Osteoblast (primary cell): ENCODE results near the gene HESX1. TPM values are rescaled to one million over a fixed set of nuclear protein-coding genes. Genes with fewer than 3 reads are reported as not detected.
A peak's percentile ranks its signal among the peaks of the same experiment; 100 is the strongest.

Experiments used
- DNase-seq: peaks from one replicate; pipeline ENCODE4 v3.0.0; 2011; ENCODE audit warnings: low spot score, mixed read lengths; ENCODE audit not compliant: insufficient read length; ENCODE audit errors: missing footprints
- H2AFZ ChIP-seq: 2 replicates; pipeline ENCODE4 v1.6.0; 2011; ENCODE audit warnings: mild to moderate bottlenecking, low read length
- H3K27ac ChIP-seq: 2 replicates; pipeline ENCODE4 v1.5.1; 2011; ENCODE audit warnings: mild to moderate bottlenecking, low read depth, low read length, moderate library complexity
- H3K27me3 ChIP-seq: 2 replicates; pipeline ENCODE4 v1.6.0; 2012; ENCODE audit warnings: mild to moderate bottlenecking, control low read depth, inconsistent platforms, low read length, moderate library complexity; ENCODE audit not compliant: insufficient read depth
- H3K36me3 ChIP-seq: 2 replicates; pipeline ENCODE4 v1.5.1; 2011; ENCODE audit warnings: mild to moderate bottlenecking, low read length, control low read depth, moderate library complexity; ENCODE audit not compliant: insufficient read depth
- H3K4me1 ChIP-seq: 2 replicates; pipeline ENCODE4 v1.5.1; 2011; ENCODE audit warnings: mild to moderate bottlenecking, low read length, control low read depth, moderate library complexity; ENCODE audit not compliant: insufficient read depth
- H3K4me2 ChIP-seq: 2 replicates; pipeline ENCODE4 v1.6.0; 2011; ENCODE audit warnings: mild to moderate bottlenecking, low read length; ENCODE audit not compliant: insufficient read depth
- H3K4me3 ChIP-seq: fragments of 200-600 bp; sonication (generic); 3 replicates; pipeline ENCODE4 v1.5.1; 2012; ENCODE audit warnings: mild to moderate bottlenecking, low read length, inconsistent platforms; ENCODE audit not compliant: insufficient read depth
- H3K79me2 ChIP-seq: 2 replicates; pipeline ENCODE4 v1.6.0; 2012; ENCODE audit warnings: mild to moderate bottlenecking, low read length, control low read depth, inconsistent platforms; ENCODE audit not compliant: insufficient read depth
- H3K9me3 ChIP-seq: 2 replicates; pipeline ENCODE4 v1.5.1; 2011; ENCODE audit warnings: low read depth, low read length, control low read depth
- H4K20me1 ChIP-seq: 2 replicates; pipeline ENCODE4 v1.6.0; 2012; ENCODE audit warnings: mild to moderate bottlenecking, low read length, control low read depth; ENCODE audit not compliant: insufficient read depth
- total RNA-seq: library from RNA; depleted of rRNA; stranded (reverse); fragments of >200 nt; gene quantifications from 2 replicates; pipeline ENCODE4 v1.2.3, GENCODE V29; 2012
- TF ChIP-seq, protein P1 (sequence below): IDR thresholded peaks from 2 replicates; pipeline ENCODE4 v1.5.1; 2011; ENCODE audit warnings: mild to moderate bottlenecking, low read depth, low read length, moderate library complexity; ENCODE audit errors: extremely low read depth

HESX1 gene
- total RNA-seq, 1 donor = 0.72 TPM

- Histone ChIP-seq H2AFZ (no peak overlapping the region), H4K20me1 (no peaks in the 10 kb centered on the region), H3K36me3 (no peaks in the 10 kb centered on the region), H3K79me2 (no peaks in the 10 kb centered on the region), H3K4me3 (no peak overlapping the region), H3K9me3 (no peaks in the 10 kb centered on the region), H3K27me3 (peaks cover 2% of the 10 kb centered on the region), H3K4me2 (no peak overlapping the region), H3K27ac (no peak overlapping the region), H3K4me1 (peaks cover 13% of the 10 kb centered on the region)
- TF ChIP-seq, protein P1, sequence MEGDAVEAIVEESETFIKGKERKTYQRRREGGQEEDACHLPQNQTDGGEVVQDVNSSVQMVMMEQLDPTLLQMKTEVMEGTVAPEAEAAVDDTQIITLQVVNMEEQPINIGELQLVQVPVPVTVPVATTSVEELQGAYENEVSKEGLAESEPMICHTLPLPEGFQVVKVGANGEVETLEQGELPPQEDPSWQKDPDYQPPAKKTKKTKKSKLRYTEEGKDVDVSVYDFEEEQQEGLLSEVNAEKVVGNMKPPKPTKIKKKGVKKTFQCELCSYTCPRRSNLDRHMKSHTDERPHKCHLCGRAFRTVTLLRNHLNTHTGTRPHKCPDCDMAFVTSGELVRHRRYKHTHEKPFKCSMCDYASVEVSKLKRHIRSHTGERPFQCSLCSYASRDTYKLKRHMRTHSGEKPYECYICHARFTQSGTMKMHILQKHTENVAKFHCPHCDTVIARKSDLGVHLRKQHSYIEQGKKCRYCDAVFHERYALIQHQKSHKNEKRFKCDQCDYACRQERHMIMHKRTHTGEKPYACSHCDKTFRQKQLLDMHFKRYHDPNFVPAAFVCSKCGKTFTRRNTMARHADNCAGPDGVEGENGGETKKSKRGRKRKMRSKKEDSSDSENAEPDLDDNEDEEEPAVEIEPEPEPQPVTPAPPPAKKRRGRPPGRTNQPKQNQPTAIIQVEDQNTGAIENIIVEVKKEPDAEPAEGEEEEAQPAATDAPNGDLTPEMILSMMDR = no peak
- no peak for DNase-seq
These were observed 44.5 kb downstream of the HESX1 start for GRCh38 chr3:57155310-57155643.

- peaks cover 2% of the 10 kb centered on the region for H3K27me3 ChIP-seq
- peaks cover 14% of the 10 kb centered on the region for H3K4me1 ChIP-seq
- H3K36me3 ChIP-seq = no peaks in the 10 kb centered on the region
- H3K9me3 ChIP-seq = no peaks in the 10 kb centered on the region
- no peak overlapping the region for H3K27ac ChIP-seq
- no peak for DNase-seq
- no peak overlapping the region for H3K4me2 ChIP-seq
- H2AFZ ChIP-seq = no peak overlapping the region
- no peaks in the 10 kb centered on the region for H4K20me1 ChIP-seq
- no peak overlapping the region for H3K4me3 ChIP-seq
- H3K79me2 ChIP-seq = no peaks in the 10 kb centered on the region
- TF ChIP-seq, protein P1 = no peak
These were observed 45.1 kb downstream of the HESX1 start for GRCh38 chr3:57154470-57155309.

GRCh38 chr3:57152151-57153143 is 47.3 kb downstream of the HESX1 start:
- H3K27me3 ChIP-seq = peaks cover 2% of the 10 kb centered on the region
- H3K27ac ChIP-seq = no peak overlapping the region
- peak overlapping the region; percentile 32 for H3K4me2 ChIP-seq
- no peak for DNase-seq
- H3K9me3 ChIP-seq = no peaks in the 10 kb centered on the region
- no peaks in the 10 kb centered on the region for H4K20me1 ChIP-seq
- no peak overlapping the region for H3K4me3 ChIP-seq
- H3K4me1 ChIP-seq = peaks cover 14% of the 10 kb centered on the region
- no peaks in the 10 kb centered on the region for H3K79me2 ChIP-seq
- H3K36me3 ChIP-seq = no peaks in the 10 kb centered on the region
- peak overlapping the region; percentile 64 for H2AFZ ChIP-seq
- TF ChIP-seq, protein P1 = no peak

GRCh38 chr3:57151749-57152148 is 48.0 kb downstream of the HESX1 start:
- peaks cover 14% of the 10 kb centered on the region for H3K4me1 ChIP-seq
- no peak overlapping the region for H3K27ac ChIP-seq
- H3K79me2 ChIP-seq = no peaks in the 10 kb centered on the region
- H3K27me3 ChIP-seq = peaks cover 2% of the 10 kb centered on the region
- H3K4me3 ChIP-seq = no peak overlapping the region
- no peak for DNase-seq
- no peaks in the 10 kb centered on the region for H4K20me1 ChIP-seq
- no peaks in the 10 kb centered on the region for H3K9me3 ChIP-seq
- no peak overlapping the region for H3K4me2 ChIP-seq
- TF ChIP-seq, protein P1 = no peak
- no peaks in the 10 kb centered on the region for H3K36me3 ChIP-seq
- H2AFZ ChIP-seq = peak overlapping the region; percentile 64
